Caco-2 (cell line): ENCODE data around the gene SPG7. TPM values are rescaled to one million over a fixed set of nuclear protein-coding genes. Genes with fewer than 3 reads are reported as not detected.
"Not testable (repeated sequence)": the region's sequence is repeated elsewhere in the genome, so short reads cannot be mapped to it uniquely, and the experiment has no call there.

Source experiments
- BruUV-seq: library from RNA; stranded (reverse); fragments of 400-500 nt; replicated peaks from 2 replicates; lab custom pipeline; 2021; lab: Mats Ljungman, UMichigan
- CTCF ChIA-PET: fragments of 300-600 bp; sonication (Branson Sonifier 250); formaldehyde crosslinking; loops from one replicate; lab custom pipeline; 2022; ENCODE audit warnings: antibody characterized with exemption; lab: Charles Lee
- POLR2A ChIA-PET: fragments of 300-600 bp; sonication (Branson Sonifier 250); formaldehyde crosslinking; loops from one replicate; lab custom pipeline; 2022; ENCODE audit warnings: antibody characterized with exemption; lab: Charles Lee
- DNase-seq, 2 experiments: peaks; one replicate each; pipeline versions ENCODE4 v3.0.0 to v3.0.0-alpha.2; 2020 to 2022
- H3K27me3 ChIP-seq: replicated peaks from 2 replicates; pipeline ENCODE4 v1.6.0; 2011; ENCODE audit warnings: low read length; ENCODE audit not compliant: control insufficient read depth, insufficient read depth
- H3K36me3 ChIP-seq: 2 replicates; pipeline ENCODE4 v1.5.1; 2011; ENCODE audit warnings: low read length; ENCODE audit not compliant: control insufficient read depth, insufficient read depth
- H3K4me1 ChIP-seq: fragments of 250-450 bp; sonication (Bioruptor Pico); 2 replicates; pipeline ENCODE4 v1.5.1; 2020; ENCODE audit warnings: mild to moderate bottlenecking
- H3K4me3 ChIP-seq: 2 replicates; pipeline ENCODE4 v1.5.1; 2011; ENCODE audit warnings: low read depth, mild to moderate bottlenecking, control low read depth, low read length
- H3K9me3 ChIP-seq: fragments of 250-450 bp; sonication (Bioruptor Pico); 2 replicates; pipeline ENCODE4 v1.5.1; 2020; ENCODE audit warnings: mild to moderate bottlenecking, moderate library complexity
- H3K27ac Mint-ChIP-seq: one replicate; pipeline ENCODE4 v1.8.0; 2022; ENCODE audit warnings: mixed read lengths; ENCODE audit not compliant: unreplicated experiment
- H3K27me3 Mint-ChIP-seq: one replicate; pipeline ENCODE4 v1.8.0; 2022; ENCODE audit warnings: mixed read lengths; ENCODE audit not compliant: insufficient read depth, unreplicated experiment
- H3K36me3 Mint-ChIP-seq: one replicate; pipeline ENCODE4 v1.8.0; 2022; ENCODE audit warnings: mild to moderate bottlenecking, mixed read lengths; ENCODE audit not compliant: insufficient read depth, unreplicated experiment
- H3K4me1 Mint-ChIP-seq: one replicate; pipeline ENCODE4 v1.8.0; 2022; ENCODE audit warnings: low read depth, mixed read lengths; ENCODE audit not compliant: unreplicated experiment
- H3K4me3 Mint-ChIP-seq: one replicate; pipeline ENCODE4 v1.8.0; 2022; ENCODE audit warnings: mild to moderate bottlenecking, moderate library complexity, mixed read lengths; ENCODE audit not compliant: unreplicated experiment
- H3K9me3 Mint-ChIP-seq: one replicate; pipeline ENCODE4 v1.8.0; 2022; ENCODE audit warnings: mixed read lengths; ENCODE audit not compliant: unreplicated experiment
- intact Hi-C: fragments of 100-400 bp; cut with micrococcal nuclease; formaldehyde crosslinking; loops from one replicate; pipeline ENCODE4 v1.10.0; 2022; ENCODE audit not compliant: unreplicated experiment
- total RNA-seq: library from RNA; stranded (reverse); gene quantifications from 2 replicates; pipeline ENCODE4 v1.2.3, GENCODE V29; 2022
- TF ChIP-seq, protein P1 (sequence below), 2 experiments: fragments of 200-600 bp in 1 of 2; IDR thresholded peaks; 1 replicate in 1 of 2; 2 replicates in 1 of 2; pipeline versions ENCODE4 v1.5.1 to v1.8.0; 2011 to 2022; ENCODE audit warnings: antibody characterized with exemption in 1 of 2, control low read depth in 1 of 2, inconsistent platforms in 1 of 2, low read depth in 1 of 2, low read length in 1 of 2, mild to moderate bottlenecking in 1 of 2, moderate library complexity in 1 of 2; ENCODE audit not compliant: insufficient read depth in 1 of 2, severe bottlenecking in 1 of 2, unreplicated experiment in 1 of 2

Gene SPG7
- total RNA-seq, 1 experiment from 2014 or later = 159 TPM

DNA sequence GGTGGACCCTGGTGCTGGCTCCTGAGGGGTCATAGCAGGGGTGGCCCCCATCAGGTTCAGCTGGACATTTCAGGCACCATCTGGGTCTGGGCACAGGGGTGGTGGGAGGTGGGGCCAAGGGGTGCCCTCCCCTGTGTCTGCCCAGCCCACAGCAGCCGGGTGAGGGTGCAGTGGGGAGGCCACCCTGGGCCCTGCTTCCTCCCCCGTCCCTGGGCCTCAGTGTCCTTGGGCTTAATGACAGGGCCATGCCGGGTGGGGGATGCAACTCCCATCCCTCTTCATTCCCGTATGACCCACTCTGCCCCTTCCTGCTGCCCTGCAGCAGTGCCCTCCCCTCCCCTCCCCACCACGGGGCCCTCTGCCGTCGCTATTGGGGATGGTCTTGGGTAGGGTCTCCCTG is 78.0 kb downstream of the SPG7 start:
- ChIA-PET CTCF (no interaction called here), POLR2A (no interaction called here)
- Mint-ChIP-seq H3K4me1 (no peaks in the 10 kb centered on the region), H3K27ac (no peak overlapping the region), H3K4me3 (peak overlapping the region; percentile 29), H3K36me3 (peaks cover 57% of the 10 kb centered on the region), H3K27me3 (no peaks in the 10 kb centered on the region), H3K9me3 (no peaks in the 10 kb centered on the region)
- DNase-seq = no peak
- no TSS peak for BruUV-seq
- Histone ChIP-seq H3K4me3 (no peak overlapping the region), H3K36me3 (peaks cover 3% of the 10 kb centered on the region), H3K9me3 (peaks cover 22% of the 10 kb centered on the region), H3K27me3 (no peaks in the 10 kb centered on the region), H3K4me1 (no peaks in the 10 kb centered on the region)
- TF ChIP-seq, protein P1, sequence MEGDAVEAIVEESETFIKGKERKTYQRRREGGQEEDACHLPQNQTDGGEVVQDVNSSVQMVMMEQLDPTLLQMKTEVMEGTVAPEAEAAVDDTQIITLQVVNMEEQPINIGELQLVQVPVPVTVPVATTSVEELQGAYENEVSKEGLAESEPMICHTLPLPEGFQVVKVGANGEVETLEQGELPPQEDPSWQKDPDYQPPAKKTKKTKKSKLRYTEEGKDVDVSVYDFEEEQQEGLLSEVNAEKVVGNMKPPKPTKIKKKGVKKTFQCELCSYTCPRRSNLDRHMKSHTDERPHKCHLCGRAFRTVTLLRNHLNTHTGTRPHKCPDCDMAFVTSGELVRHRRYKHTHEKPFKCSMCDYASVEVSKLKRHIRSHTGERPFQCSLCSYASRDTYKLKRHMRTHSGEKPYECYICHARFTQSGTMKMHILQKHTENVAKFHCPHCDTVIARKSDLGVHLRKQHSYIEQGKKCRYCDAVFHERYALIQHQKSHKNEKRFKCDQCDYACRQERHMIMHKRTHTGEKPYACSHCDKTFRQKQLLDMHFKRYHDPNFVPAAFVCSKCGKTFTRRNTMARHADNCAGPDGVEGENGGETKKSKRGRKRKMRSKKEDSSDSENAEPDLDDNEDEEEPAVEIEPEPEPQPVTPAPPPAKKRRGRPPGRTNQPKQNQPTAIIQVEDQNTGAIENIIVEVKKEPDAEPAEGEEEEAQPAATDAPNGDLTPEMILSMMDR (IDR thresholded peaks at IDR 0.05; ENCODE audit: insufficient read depth in 1 of 2, low read depth in 1 of 2, low read length in 1 of 2, severe bottlenecking in 1 of 2, unreplicated experiment in 1 of 2) = no peak
- intact Hi-C loops = no loop called here

- no peaks in the 10 kb centered on the region for H3K9me3 Mint-ChIP-seq
- H3K27me3 Mint-ChIP-seq = no peaks in the 10 kb centered on the region
- ChIA-PET POLR2A (no interaction called here), CTCF (no interaction called here)
- no peaks in the 10 kb centered on the region for H3K4me1 ChIP-seq
- intact Hi-C loops = no loop called here
- peaks cover 3% of the 10 kb centered on the region for H3K36me3 ChIP-seq
- H3K4me3 Mint-ChIP-seq = no peak overlapping the region
- no peak overlapping the region for H3K4me3 ChIP-seq
- no peaks in the 10 kb centered on the region for H3K4me1 Mint-ChIP-seq
- no peaks in the 10 kb centered on the region for H3K27me3 ChIP-seq
- no peak overlapping the region for H3K27ac Mint-ChIP-seq
- peaks cover 63% of the 10 kb centered on the region for H3K36me3 Mint-ChIP-seq
- TF ChIP-seq, protein P1 (IDR thresholded peaks at IDR 0.05; ENCODE audit: insufficient read depth in 1 of 2, low read depth in 1 of 2, low read length in 1 of 2, severe bottlenecking in 1 of 2, unreplicated experiment in 1 of 2) = no peak
- BruUV-seq = no TSS peak
- no peak for DNase-seq
- peaks cover 22% of the 10 kb centered on the region for H3K9me3 ChIP-seq
Measured at GRCh38 chr16:89586853-89587252, 78.7 kb downstream of the SPG7 start.

- H3K27ac Mint-ChIP-seq, intact Hi-C loops, H3K36me3 ChIP-seq, POLR2A ChIA-PET, DNase-seq, H3K4me3 ChIP-seq, BruUV-seq, H3K27me3 ChIP-seq, H3K27me3 Mint-ChIP-seq, H3K4me1 ChIP-seq, H3K4me1 Mint-ChIP-seq, CTCF ChIA-PET, H3K9me3 Mint-ChIP-seq, H3K4me3 Mint-ChIP-seq: not testable (repeated sequence)
- peaks cover 22% of the 10 kb centered on the region for H3K9me3 ChIP-seq
- peaks cover 66% of the 10 kb centered on the region for H3K36me3 Mint-ChIP-seq
Measured at GRCh38 chr16:89587676-89588075, 79.5 kb downstream of the SPG7 start.
